HG02759 (cell line): ENCODE data around the gene ADCY1.

Experiments
- ATAC-seq: cut with Tn5 transposase; IDR thresholded peaks from one replicate; pipeline ENCODE4 v1.9.1; 2021; ENCODE audit warnings: mild to moderate bottlenecking, moderate library complexity; ENCODE audit not compliant: unreplicated experiment

ADCY1 gene

DNA sequence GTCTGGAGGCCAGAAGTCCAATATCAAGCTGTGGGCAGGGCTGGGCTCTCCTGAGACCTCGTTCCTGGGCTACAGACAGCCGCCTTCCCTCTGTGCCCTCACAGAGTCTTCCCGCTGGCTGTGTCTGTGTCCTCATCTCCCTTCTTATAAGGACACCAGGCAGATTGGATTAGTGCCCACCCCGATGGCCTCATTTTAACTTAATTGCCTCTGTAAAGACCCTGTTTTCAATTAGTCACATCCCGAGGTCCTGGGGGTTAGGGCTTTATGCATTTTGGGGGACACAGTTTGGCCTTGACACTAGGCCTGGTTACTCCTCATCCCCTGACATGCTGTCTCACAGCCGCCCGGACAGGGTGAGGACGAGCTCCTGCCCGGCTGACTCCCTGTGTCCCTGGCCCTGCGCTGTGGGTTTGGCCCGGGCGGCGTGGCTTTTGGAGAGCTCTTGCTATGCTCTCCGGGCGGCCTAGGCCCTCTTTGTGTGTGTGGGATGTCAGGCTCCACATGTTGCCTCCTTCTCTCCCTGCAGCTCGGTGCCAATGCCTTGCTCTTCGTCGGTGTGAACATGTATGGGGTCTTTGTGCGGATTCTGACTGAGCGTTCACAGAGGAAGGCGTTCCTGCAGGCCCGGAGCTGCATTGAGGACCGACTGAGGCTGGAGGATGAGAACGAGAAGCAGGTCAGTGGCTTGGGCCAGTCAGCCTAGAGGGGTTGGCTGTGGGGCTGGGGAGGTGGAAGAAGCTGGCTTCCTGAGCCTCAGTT, 18.2 kb downstream of the ADCY1 start:
- no peak for ATAC-seq

GRCh38 chr7:45593121-45593541, 19.0 kb downstream of the ADCY1 start:
- no peak for ATAC-seq

DNA sequence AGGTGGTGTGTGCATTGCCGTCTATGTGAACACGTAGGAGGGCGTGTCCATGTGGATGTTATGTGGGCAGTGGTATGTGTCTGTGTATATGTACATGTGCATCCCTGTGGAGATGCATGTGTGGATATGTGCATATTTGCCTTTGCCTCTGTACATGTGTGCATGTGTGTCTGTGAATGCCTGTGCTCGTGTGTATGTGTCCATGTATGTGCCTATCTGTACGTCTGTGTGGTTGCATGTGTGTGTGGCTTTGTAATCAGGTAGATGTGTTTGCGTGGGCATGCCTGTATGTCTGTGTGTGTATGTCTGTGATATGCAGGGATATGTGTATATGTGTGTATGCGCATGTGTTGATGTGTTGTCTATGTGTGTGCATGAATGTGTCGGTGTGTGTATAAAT, 19.7 kb downstream of the ADCY1 start:
- no peak for ATAC-seq

DNA sequence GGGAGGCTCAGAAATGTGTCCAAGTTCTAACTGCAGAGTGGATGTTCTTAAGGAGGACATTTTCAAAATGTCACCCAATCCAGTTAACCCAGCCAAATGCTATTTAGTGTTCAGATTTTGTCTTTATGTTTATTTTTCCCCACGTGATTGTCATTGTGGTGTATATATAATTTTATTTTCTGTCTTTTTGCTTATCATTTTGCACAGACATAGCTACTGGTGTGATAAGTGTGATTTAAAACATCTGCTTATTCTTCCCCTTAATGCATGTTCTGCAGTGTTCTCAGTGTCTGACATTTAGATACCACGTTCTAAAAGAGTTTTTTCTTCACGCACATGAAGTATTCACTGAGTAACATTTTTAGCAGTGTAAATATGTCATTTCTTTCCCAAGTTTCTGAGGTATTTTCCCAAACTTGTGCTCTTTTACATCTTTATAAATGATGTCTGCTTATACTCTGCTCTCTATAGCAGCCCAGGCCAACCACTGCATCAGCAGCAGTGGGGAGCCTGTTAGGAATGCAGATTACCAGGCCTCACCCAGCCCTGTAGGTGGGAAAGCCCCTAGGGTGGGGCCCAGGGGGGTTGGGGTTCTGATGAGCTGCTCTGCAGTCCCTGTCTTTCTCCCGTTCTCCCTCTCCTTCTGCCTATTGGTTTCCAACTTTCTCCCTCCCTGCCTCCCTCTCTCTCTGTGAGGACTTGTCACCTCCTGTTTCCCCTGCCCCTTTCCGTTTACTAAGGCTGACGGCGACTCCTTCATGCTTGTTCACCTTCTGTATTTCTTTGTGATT, 20.8 kb downstream of the ADCY1 start:
- no peak for ATAC-seq

DNA sequence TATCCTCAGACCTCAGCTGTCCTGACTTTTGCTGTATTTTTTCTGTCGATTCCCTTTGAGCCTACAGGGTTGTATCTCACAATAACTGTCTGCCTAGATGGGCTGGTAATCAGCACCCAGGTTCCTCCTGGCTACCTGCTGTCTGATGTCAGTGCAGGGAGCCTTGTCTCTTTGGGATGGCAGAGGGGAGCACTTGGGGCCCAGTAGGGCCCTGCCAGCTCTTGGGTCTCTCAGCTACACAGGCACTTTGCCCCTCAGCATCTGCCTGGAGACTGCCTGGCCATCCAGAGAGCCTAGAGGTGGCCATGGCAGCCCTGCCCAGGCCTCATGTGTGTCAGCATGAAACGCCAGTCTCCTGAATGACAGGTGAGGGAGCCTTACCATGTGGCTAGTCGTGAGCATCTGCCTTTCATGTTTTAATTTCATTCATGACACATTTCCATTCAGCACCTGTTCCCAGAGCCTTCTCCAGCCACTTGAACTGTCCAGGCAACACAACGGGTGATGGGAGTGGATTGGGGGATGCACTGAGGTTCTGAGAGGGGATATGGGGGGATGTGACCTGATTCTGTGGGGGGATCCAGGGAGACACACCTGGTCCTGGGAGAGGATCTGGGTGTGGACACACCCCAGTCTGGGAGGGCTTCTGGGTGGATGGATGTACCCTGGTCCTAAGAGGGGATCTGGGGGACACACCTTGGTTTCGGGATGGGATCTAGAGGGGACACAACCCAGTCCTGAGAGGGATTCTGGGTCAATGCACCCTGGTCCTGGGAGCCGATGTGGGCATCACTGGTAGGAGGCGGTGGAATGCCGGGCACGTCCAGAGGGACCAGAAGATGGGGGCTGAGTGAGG, 21.9 kb downstream of the ADCY1 start:
- ATAC-seq = no peak

- no peak for ATAC-seq
Observed at GRCh38 chr7:45596665-45597095, 22.5 kb downstream of the ADCY1 start.

DNA sequence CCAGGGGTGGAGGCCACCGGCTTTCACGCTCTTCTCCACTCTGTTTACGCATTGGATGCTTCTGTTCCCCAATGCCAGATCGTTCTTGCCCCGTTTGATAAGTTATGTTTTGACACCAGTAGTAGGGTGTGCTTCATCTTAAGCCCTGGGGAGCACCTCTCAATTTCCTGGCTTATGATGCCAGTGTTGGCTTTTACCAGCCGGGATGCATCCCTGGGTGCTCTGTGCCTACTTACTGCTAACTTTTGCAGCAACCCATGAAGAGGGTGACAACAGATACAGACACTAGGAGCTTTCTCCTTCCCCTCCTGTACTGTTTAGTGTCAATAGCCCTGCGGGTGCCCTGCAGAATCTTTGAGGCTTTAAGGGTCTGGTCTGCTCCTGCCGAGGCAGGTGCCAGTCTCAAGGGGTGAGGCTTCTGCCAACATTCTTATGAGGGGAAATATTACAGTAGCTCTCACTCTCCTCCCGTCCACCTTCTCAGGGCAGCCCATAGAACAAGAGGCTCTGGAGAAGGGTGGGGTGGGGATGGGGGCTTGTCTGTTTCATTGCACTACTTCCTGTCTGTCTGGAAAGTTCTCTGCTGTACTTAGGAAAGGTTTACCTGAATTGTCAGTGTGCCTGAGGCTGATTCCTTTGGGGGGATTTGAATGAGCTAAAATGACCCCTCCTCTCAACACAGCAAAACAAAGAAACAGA, 23.3 kb downstream of the ADCY1 start:
- no peak for ATAC-seq

DNA sequence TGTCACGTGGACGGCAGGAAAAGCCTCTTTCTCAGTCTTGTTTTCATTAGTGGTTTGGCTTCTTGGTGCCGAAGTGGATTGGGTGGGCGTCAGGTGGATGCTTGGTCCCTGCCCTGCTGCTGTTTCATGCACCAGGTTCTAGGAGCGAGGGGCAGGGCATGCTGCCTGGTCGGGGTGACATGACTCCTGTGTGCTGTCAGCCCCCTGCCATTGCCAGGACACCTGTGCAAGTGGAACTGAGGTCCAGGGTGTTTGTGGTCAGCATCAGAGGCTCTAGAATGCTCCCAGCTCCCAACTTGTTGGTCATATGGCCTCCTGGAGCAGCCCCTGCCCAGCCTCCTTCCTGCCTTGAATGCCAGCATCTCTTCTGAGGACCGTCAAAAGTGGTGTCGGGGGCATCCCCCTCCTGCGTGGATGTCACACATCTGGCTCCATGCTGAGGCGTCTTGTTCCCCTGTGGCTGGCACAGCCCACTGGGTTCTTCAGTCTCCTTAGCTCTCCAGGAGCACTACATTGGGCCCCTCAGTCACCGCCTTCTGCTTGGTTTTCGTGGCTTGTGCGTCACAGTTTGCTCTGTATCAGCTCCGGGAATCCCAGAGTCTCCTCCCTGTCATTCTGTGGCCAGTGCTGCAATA, 24.8 kb downstream of the ADCY1 start:
- no peak for ATAC-seq

GRCh38 chr7:45599851-45600706, 25.9 kb downstream of the ADCY1 start:
- no peak for ATAC-seq

GRCh38 chr7:45601094-45601493, 26.9 kb downstream of the ADCY1 start:
- no peak for ATAC-seq

DNA sequence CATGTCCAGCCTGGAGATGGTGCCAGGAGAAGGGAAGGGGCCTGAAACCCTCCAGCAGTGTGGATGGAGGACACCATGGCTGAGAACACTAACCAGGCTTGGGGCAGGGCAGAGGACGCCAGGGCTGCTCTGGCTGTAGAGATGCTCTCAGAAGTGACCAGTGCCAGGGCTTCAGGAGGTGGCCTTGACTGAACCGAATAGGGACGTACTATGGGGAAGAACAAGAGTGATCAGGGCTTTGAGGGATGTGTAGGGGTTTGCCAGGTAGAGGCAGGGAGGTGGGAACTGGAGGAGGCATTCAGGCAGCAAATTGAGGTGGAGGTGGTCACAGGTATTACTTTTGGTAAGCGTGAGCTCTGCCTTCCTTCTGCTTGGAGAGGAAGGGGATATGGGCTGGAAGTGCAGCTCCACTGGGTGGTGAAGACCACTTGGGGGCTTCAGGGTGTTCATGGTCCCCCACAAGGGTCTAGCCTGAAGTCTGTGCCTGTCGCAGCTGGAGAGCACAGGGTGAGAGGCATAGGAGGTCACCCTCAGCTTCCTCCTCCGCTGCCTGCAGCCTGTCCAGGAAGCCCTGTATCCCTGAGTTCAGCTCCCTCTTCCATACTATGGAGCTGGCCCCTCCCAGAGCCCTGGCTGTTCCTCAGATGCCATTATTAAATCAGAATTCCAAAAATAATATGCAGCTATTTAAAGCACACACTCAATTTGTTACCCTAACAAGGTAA, 27.8 kb downstream of the ADCY1 start:
- no peak for ATAC-seq

GRCh38 chr7:45606050-45606449, 31.9 kb downstream of the ADCY1 start:
- no peak for ATAC-seq

DNA sequence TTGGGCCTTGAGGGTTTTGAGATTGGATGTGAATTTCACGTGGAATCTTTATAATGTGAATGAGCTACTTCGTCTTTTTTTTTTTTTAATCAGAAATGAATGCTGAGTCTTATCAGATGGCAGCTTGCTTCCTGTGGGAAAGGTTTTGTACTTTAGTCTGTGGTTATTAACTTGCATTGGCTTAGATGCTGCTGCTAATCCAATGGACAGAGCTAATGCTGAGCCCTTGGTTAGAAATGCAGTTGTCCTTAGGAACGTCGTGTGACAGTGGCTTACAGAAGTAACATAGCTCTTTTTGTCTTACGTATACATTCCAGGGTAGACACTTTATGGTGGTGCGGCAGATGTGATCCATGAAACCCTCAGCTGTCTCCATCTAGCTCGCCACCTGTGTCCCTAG, 32.8 kb downstream of the ADCY1 start:
- ATAC-seq = no peak

DNA sequence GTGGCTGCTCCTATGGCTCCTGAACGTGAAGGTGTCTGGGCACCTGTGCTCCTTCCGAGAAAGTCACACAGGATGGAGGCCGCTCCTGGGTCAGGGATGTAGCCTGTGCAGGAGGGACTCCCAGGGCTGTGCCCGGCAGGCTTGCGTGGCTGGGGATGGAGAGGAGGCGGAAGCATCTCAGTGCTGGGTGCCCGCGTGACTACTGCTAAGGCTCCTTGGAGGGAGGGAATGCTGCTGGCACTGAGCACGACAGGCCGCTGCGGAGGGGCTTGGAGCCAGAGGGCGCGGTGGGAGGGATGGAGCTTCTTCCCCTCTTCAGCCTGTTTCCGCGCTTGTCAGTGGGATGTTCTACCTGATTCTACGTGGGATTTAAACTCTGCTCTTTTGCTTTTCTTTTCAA, 35.0 kb downstream of the ADCY1 start:
- ATAC-seq = no peak

GRCh38 chr7:45610019-45610418, 35.9 kb downstream of the ADCY1 start:
- ATAC-seq = no peak

- no peak for ATAC-seq
Observed at GRCh38 chr7:45610660-45611299, 36.6 kb downstream of the ADCY1 start.

DNA sequence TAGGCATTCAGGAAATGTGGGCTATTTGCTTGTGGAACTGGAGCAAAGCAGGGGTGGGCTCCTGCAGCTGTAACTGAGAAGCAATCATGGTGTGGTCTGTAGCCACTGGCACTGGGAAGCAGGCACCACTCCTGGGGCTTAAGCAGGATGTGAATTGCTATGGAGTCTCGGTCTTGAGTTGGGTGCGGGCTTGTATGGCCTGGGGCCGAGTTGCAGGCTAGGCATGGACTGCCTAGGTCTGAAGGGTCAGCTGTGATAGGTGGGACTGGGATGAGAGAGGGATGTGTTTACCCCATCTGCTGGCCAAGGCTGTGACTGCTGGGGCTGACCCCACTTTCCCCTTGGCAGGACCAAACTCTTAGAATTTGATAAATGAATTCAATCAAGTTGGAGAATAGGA, 43.0 kb downstream of the ADCY1 start:
- ATAC-seq = no peak

DNA sequence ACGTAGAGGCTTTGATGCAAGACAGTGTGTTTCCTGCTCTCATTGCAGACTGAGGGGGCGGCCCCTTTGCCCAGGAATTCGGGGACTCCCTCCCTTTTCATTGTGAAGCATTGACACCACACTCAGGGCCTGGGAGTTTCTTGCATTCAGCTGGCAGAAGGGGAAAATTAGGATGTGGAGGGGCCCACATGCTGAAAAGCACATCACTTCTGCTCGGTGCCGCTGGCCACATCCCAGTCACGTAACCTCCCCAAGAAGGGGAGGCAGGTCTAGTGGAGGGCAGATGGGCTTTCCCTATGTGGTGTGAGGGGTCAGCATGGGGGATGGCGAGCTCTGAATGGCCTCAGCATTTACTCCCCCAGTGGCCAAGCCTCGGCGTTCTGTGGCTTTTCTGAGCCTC, 47.9 kb downstream of the ADCY1 start:
- ATAC-seq = no peak
